Measurements from ENCODE around the gene LAGE3.

The LAGE3 gene

DNA sequence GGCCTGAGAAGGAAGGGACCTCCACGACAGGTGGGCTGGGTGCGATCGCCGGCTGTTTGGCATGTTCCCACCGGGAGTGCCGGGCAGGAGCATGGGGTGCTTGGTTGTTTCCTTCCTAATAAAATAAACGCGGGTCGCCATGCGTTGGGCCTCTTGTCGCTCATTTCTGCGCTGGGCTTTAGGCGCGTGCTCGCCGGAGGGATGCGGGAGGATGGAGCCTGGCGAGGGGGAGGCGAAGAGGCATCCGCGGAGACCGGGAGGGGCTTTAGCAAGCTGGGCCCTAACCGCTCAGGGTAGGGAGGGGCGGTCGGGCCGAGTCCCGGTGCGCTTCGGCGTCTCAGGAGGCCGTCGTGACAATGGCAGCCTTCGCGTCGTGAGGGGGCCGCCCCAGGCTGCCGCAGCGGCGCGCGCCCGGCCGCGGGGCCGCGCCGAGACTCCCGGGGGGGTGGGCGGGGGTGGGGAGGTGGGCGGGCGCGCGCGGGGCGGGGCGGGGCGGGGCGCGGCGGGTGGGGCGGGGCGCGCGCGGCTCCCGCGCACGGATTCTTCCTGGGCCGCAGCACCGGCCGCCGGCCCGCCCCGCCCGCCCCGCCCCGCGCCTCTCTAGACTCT, 42.6 kb downstream of the LAGE3 start:
- Histone ChIP-seq H3K36me3 (ENCODE audit: low read depth) (peaks cover 10% of the 10 kb centered on the region), H3K27ac (ENCODE audit: poor library complexity, severe bottlenecking) (peak overlapping the region; percentile 54), H3K4me1 (ENCODE audit: insufficient read depth, poor library complexity, severe bottlenecking) (no peaks in the 10 kb centered on the region), H3K4me3 (ENCODE audit: severe bottlenecking) (peak overlapping the region; percentile 95), H3K27me3 (ENCODE audit: insufficient read depth, poor library complexity, severe bottlenecking) (no peaks in the 10 kb centered on the region), H3K9me3 (ENCODE audit: severe bottlenecking) (no peaks in the 10 kb centered on the region)
- TF ChIP-seq, protein P1, sequence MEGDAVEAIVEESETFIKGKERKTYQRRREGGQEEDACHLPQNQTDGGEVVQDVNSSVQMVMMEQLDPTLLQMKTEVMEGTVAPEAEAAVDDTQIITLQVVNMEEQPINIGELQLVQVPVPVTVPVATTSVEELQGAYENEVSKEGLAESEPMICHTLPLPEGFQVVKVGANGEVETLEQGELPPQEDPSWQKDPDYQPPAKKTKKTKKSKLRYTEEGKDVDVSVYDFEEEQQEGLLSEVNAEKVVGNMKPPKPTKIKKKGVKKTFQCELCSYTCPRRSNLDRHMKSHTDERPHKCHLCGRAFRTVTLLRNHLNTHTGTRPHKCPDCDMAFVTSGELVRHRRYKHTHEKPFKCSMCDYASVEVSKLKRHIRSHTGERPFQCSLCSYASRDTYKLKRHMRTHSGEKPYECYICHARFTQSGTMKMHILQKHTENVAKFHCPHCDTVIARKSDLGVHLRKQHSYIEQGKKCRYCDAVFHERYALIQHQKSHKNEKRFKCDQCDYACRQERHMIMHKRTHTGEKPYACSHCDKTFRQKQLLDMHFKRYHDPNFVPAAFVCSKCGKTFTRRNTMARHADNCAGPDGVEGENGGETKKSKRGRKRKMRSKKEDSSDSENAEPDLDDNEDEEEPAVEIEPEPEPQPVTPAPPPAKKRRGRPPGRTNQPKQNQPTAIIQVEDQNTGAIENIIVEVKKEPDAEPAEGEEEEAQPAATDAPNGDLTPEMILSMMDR (IDR thresholded peaks at IDR 0.05; ENCODE audit: poor library complexity, severe bottlenecking), result no peak
- no peak for DNase-seq (ENCODE audit: low spot score)
- 0 out of 3 replicates have a peak, but pooled peaks have one; percentile 20 for ATAC-seq (ENCODE audit: low read depth)

DNA sequence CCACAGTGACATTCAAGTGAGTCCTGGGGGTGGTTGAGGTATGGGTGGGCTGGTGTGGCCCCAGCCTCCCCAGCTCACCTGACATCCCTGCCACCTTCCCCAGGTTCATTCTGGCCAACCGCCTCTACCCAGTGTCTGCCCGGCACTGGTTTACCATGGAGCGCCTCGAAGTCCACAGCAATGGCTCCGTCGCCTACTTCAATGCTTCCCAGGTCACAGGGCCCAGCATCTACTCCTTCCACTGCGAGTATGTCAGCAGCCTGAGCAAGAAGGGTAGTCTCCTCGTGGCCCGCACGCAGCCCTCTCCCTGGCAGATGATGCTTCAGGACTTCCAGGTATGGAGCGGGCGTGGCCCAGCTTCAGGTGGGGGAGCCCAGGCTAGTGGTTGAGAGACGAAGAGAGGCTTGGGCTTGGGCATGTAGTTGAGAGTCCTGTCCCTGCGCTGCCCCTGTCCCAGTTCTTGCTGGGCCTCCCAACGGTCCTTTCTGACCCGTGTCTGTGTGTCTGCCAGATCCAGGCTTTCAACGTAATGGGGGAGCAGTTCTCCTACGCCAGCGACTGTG, 43.8 kb downstream of the LAGE3 start:
- no peak for ATAC-seq (ENCODE audit: low read depth)
- no peak for DNase-seq (ENCODE audit: low spot score)
- TF ChIP-seq, protein P1 (IDR thresholded peaks at IDR 0.05; ENCODE audit: poor library complexity, severe bottlenecking), result no peak
- no peaks in the 10 kb centered on the region for H3K4me1 ChIP-seq (ENCODE audit: insufficient read depth, poor library complexity, severe bottlenecking)
- H3K27me3 ChIP-seq (ENCODE audit: insufficient read depth, poor library complexity, severe bottlenecking), result no peaks in the 10 kb centered on the region
- no peaks in the 10 kb centered on the region for H3K9me3 ChIP-seq (ENCODE audit: severe bottlenecking)
- no peak overlapping the region for H3K27ac ChIP-seq (ENCODE audit: poor library complexity, severe bottlenecking)
- no peak overlapping the region for H3K4me3 ChIP-seq (ENCODE audit: severe bottlenecking)
- peaks cover 7% of the 10 kb centered on the region for H3K36me3 ChIP-seq (ENCODE audit: low read depth)

DNA sequence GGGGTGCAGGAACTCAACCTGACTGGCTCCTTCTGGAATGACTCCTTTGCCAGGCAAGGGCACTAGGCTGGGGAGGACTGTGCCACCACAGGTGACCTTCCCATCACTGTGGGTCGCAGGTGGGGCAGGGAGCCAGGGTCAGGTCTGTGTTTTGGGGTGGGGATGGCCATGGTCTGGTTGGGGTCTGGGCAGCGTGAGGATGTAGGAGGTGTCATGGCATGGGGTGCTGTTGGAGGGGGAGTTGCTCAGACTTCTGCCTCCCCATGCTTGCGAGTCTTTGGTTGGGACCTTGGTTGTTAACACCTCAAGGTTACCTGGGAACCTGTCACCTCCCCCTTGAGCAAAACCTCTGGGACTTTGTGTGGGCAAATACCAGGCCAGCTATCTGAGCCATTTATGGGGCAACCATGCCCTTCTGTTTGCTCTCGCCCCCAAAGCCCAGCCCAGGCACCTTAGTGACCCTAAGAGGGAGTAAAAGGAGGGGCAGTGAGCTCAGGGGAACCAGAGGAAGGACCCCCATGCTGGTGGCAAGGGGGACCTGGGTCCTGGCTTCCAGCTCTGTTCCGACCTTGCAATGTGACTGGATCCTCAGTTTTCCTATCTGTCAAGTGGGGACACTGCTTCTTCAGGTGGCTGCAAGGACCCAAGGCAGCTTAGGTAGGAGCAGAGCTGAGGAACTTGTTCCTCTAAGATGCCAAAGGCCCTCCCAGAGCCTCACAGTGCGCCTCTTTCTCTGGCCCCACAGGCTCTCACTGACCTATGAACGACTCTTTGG, 44.5 kb downstream of the LAGE3 start:
- Histone ChIP-seq H3K27ac (ENCODE audit: poor library complexity, severe bottlenecking) (no peak overlapping the region), H3K4me1 (ENCODE audit: insufficient read depth, poor library complexity, severe bottlenecking) (no peaks in the 10 kb centered on the region), H3K36me3 (ENCODE audit: low read depth) (0 out of 2 replicates have a peak, but pooled peaks cover 4% of the 10 kb centered on the region), H3K27me3 (ENCODE audit: insufficient read depth, poor library complexity, severe bottlenecking) (no peaks in the 10 kb centered on the region), H3K9me3 (ENCODE audit: severe bottlenecking) (no peaks in the 10 kb centered on the region), H3K4me3 (ENCODE audit: severe bottlenecking) (no peak overlapping the region)
- ATAC-seq (ENCODE audit: low read depth) (no peak), DNase-seq (ENCODE audit: low spot score) (no peak)
- TF ChIP-seq, protein P1 (IDR thresholded peaks at IDR 0.05; ENCODE audit: poor library complexity, severe bottlenecking), result no peak

DNA sequence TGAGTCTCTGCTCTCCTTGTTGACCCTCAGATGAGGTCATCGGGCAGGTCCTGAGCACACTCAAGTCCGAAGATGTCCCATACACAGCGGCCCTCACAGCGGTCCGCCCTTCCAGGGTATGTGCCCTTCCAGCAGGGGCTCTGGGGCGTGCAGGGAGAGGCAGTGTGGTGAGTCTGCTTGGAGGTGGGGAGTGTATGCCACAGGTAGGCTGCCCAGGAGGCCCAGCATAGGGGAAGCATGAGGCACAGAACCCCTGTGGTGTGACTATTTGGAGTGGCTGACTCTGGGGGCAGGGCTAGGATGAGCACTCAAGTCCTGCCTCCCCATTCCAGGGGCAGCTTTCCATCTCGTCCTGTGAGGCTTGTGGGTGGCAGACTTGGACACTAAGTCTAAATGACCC, 45.5 kb downstream of the LAGE3 start:
- TF ChIP-seq, protein P1 (IDR thresholded peaks at IDR 0.05; ENCODE audit: poor library complexity, severe bottlenecking), result no peak
- H3K27me3 ChIP-seq (ENCODE audit: insufficient read depth, poor library complexity, severe bottlenecking), result no peaks in the 10 kb centered on the region
- H3K9me3 ChIP-seq (ENCODE audit: severe bottlenecking), result no peaks in the 10 kb centered on the region
- 0 out of 2 replicates have a peak, but pooled peaks cover 4% of the 10 kb centered on the region for H3K36me3 ChIP-seq (ENCODE audit: low read depth)
- no peak overlapping the region for H3K27ac ChIP-seq (ENCODE audit: poor library complexity, severe bottlenecking)
- no peak overlapping the region for H3K4me3 ChIP-seq (ENCODE audit: severe bottlenecking)
- DNase-seq (ENCODE audit: low spot score), result no peak
- H3K4me1 ChIP-seq (ENCODE audit: insufficient read depth, poor library complexity, severe bottlenecking), result no peaks in the 10 kb centered on the region
- no peak for ATAC-seq (ENCODE audit: low read depth)
